HUDEP-2 (cell line): ENCODE data around the gene PDK1.
"Not testable (repeated sequence)": the region's sequence is repeated elsewhere in the genome, so short reads cannot be mapped to it uniquely, and the experiment has no call there.

Experiments
- DNase-seq, 76 experiments: peaks; one replicate each; lab custom pipeline; 2025; ENCODE audit not compliant: unreplicated experiment in 76 of 76; lab: John Stamatoyannopoulos, UW

The PDK1 gene

DNA sequence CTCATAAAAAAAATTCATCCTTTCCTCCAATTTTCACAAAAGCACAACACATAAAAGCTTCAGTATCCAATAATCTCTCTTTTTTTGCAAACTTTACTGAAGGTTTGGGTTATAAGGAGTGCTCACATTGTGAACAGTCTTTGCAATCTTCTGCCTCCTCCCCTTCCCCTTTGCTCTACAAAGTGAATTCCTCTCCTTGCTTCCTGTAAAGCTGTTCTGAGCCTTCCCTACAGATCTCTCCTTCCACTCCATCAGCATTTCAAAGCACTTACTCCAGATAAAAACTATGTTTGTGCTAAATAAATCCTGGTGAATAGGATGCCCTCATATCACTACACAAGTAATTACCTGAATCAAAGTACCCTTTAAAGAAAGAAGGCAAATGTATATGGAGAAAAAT, 4.6 kb upstream of the PDK1 start:
- no peak for DNase-seq

DNA sequence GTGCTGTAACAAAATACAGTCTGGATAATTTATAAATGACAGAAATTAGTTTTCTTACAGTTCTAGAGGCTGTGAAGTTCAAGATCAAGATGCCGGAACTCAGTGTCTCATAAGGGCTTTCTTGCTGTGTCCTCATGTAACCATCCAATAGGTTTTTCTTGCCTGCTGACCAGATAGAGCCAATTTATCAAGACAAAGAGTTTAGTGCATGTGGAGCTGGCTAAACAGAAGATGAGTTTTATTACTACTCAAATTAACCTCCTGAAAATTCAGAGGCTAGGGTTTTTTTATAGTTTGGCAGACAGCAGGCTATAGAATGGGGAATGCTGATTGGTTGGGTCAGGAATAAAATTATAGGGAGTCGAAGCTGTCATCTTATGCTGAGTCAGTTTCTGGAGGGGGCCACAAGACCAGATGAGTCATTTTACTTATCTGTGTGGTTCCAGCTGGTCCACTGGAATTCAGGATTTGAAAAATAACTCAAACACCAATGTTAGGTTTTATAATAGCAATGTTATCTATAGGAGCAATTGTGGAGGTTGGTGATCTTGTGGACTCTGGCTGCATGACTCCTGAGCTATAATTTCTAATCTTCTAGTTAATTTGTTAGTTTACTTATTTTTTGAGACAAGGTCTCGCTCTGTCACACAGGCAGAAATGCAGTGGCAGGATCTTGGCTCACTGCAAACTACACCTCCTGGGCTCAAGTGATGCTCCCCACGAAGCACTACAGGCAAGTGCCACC, 3.2 kb upstream of the PDK1 start:
- peak in 37 of 76 experiments; percentile 5 to 75 (median 35) for DNase-seq

DNA sequence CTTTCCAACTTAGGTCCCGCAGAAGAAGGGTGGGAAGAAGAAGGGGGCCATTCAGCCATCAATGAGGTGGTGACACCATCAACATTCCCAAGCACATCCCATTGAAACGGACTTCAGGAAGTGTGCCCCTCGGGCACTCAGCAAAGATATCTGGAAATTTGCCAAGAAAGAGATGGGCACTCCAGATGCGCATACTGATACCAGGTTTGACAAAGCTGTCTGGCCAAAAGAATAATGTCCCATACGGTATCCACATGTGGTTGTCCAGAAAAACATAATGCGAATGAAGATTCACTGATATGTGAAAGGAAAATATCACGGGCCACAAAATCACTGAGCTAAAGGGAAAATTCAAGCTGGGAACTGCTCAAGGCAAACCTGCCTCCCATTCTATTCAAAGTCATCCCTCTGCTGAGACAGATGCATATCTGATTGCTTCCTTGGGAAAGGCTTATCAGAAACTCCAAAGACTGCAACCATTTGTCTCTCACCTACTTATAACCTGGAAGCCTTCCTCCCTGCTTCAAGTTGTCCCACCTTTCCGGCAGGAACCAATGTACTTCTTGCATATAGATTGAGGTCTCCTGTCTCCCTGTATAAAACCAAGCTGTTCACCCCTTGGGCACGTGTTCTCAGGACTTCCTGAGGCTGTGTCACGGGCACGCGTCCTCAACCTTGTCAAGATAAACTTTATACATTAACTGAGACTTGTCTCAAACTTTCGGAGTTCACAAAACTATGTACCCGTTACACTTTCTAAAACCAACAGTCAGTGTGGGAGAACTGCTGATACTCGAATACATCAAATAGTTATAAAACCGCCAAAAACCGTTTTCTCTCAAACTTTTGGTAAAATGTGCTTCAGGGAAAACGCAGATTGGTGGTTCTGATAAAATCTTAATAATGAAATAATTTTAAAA, 1.3 kb upstream of the PDK1 start:
- peak in 3 of 76 experiments; percentile 1 to 23 (median 5) for DNase-seq

DNA sequence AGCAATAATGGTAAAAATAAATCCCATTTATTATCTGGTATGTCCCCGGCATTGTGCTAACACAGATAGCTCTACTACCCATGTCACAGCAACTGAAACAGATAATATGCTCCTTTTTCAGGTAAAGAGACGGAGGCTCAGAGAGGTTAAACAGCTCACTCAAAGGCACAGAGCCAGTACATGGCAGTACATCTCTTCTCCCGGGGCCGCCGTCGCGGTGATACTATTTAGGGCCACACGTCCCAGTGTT, 693 bp upstream of the PDK1 start:
- no peak for DNase-seq

DNA sequence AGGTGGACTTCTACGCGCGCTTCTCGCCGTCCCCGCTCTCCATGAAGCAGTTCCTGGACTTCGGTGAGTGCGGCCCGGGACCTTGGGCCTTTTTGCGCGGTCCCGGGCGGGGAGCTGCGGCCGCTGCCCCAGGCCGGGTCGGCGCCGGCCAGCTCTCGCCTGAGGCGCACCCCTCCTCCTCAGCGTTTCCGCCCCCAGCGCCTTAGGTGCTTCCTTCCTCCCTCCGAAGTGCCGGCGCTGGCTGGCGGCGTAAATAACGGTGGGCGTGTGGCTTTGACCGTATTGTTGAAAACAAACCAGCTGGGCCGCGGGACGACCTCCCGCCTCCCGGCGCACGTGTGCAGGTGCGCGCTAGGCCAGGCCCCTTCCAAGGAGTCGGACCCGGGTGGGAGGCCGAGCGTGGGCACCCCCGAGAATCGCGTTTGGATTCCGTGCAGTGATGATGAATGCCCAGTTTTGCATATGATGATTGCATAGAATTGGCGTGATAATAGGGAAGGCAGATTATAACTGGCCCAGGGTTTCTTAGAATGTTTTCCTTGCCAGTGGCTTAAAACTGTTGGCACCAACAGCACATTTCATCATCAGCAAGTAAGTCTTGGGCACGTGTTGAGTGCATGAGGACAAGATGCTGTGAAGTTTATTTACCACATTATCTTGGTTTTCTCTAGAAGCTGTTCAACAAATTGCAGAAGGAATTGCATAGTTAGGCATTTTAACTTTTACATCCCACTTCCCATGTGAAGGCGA, 569 bp downstream of the PDK1 start:
- peak in 67 of 76 experiments; percentile 4 to 64 (median 42) for DNase-seq

DNA sequence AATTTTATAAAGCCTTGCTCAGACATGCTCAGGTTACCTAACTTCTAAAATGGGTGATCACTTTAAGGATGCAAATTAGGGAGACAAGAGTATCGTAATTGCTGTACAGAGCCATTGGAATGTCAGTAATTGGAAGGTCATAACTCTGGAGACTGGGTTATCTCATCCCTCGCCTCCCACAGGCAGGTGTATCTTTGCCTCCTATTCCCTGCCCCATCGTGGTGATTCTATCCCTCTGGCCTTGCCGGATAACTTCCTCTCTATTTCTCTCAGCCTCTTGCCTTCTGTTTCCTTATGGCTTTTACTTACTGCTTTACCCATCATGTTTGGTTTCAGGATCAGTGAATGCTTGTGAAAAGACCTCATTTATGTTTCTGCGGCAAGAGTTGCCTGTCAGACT, 2.5 kb downstream of the PDK1 start:
- no peak for DNase-seq

DNA sequence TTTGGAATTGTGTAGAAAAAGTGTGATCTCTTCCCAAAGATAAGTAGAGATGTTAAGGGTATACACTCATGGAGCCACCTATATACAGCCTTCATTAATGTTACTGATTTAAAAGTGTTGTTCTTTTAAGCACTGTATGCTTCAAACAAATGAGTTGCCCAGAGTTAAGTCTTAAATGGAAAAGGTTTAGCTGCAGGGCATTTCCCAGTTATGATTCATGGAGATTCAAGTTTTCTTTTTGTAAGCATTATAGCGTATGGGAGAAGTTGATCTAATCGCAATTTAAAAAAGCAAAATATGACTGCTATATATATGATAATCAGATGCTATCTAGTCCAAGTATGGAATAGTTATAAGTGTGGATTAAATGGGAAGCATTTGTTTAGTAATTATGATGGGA, 4.8 kb downstream of the PDK1 start:
- DNase-seq = no peak

DNA sequence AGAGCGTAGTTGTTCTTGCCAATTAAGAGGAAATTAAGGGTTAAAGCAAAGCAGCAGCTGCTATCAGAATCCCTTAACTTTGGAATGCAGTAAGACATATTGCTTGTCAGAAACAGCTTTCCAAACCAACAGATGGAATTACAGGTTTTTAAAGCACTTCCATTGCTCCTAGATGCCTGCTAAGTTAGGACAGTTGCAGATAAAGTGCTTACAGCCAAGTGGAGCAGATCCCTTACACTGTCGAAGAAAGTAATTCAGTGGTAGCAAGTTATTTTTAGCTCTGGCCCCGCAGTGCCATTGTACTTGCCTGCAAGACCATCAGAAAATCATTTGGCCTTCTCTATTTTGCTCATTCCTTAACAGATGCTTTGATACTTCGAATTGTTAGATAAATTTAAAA, 5.4 kb downstream of the PDK1 start:
- DNase-seq = no peak

DNA sequence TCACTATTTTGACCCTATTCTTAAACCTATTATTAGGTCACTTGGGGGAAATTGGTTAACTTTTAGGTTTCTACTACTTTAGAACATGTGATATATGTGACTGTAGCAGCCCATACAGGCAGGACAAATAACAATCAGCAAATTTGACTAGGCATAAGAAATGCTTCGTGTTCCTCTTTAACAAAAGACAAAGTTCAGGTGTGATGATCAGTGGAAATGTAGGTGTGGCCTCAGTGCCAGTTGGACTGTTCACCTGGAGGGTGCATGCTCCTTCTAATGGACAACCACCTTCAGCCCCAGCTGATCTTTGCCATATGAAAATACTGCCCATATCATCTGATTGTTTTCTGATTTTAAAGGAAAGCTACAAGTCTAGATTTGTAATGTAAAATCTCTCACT, 6.4 kb downstream of the PDK1 start:
- no peak for DNase-seq

DNA sequence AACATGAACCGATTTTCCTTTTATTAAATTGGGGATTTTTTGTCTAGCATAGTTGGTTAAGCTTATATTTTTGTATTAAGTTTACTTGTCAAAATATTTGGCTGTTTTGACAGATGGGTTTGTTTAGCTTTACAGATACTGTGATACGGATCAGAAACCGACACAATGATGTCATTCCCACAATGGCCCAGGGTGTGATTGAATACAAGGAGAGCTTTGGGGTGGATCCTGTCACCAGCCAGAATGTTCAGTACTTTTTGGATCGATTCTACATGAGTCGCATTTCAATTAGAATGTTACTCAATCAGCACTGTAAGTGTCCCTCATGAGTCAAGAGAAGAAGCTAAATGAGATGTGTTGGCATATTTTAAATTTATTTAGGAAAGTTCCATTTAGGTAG, 8.5 kb downstream of the PDK1 start:
- DNase-seq = no peak

DNA sequence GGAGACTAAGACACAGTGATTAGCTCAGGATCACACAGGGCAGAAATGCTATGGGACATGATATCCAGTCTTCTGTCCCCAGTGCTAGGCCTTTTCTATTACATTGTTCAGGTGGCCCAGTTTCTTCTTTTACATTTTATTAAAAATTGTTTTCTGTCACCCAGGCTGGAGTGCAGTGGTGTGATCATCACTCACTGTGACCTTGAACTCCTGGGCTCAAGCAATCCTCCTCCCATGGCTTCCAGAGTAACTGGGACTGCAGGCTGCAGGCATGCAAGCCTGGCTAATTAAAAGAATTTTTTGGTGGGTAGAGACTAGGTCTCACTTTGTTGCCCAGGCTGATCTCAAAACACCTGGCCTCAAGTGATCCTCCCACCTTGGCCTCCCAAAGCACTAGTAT, 15.4 kb downstream of the PDK1 start:
- DNase-seq = no peak

DNA sequence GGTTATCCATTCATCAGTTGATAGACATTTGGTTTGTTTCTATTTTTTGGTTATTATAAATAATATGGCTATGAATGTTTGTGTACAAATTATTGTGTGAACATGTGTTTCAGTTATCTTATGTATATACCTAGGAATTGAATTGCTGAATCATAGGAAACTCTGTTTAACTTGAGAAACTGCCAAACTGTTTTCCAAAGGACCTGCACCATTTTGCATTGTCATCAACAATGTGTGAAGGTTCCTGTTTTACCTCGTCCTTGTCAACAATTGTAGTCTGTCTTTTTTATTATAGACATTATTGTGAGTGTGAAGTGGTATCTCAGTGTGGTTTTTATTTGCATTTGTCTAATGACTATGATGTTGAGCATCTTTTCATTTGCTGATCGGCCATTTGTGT, 17.1 kb downstream of the PDK1 start:
- no peak for DNase-seq

DNA sequence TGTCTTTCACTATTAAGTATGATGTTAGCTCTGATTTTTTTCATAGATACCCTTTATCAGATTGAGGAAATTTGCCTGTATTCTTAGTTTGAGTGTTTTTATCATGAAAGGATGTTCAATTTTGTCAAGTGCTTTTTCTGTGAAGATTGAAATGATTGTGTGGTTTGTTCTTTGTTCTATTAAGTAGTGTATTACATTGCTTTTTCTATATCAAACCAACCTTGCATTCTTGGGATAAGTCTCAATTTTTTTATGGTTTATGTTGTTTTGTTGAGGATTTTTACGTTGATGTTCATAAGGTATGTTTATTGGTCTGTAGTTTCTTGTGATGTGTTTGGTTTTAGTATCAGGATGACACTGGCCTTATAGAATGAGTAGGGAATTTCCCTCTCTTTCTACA, 19.1 kb downstream of the PDK1 start:
- DNase-seq = no peak

DNA sequence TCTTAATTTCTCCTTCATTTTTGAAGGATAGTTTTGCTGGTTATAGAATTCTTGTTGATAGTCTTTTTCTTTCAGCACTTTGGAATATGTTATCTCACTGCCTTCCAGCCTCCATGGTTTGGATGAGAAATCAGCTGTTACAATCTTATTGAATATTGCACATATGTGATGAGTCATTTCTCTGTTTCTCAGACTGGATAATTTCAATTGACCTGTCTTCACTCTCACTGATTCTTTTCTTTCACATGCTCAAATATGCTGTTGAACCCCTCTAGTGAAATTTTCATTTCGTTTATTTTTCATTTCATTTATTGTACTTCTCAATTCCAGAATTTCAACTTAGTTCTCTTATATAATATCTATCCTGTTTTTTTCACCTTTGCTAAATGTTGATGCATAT, 22.2 kb downstream of the PDK1 start:
- DNase-seq = no peak

DNA sequence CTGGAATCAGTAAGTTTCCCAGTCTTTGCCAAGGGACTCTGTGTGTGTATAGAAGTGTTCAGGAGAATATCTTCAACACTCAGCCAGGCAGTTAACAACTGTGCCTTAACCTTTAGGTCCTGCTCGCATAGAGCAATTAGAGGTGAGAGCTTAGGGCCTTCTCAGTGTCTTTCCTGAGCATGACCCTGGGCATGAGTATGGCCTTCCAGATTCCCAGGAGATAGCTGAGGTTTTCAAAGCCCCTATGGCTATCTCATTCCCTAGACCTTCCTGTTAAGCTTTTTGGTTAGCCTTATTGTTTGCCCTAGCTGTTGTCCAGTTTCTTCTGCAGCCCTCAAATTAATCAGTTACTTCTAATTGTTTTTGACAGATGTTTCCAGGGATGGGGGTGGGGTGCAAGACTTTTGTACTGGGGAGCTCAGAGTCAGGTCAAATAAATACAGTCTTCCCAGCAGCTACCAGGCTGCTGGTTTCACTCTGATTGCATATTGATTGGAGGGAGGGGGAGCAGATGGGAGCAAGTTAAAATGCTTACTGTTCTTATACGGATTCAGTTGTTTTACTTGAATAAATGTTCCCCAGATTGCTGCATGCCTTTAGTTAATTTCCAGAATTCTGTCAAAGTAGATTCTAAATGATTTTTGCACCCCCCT, 23.1 kb downstream of the PDK1 start:
- no peak for DNase-seq

DNA sequence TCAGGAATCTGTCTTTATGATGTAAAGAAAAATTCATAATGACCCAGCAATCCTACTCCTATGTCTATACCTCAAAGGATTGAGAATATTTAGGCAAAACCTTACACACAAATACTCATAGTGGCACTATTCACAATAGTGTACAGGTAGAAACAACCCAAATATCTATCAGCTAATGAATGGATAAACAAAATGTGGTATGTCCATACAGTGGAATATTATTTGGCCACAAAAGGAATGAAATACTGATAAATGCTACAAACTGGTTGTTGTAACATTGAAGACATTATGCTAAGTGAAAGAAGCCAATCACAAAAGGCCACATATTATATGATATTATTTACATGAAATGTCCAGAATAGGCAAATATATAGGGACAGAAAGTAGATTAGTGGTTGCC, 24.7 kb downstream of the PDK1 start:
- no peak for DNase-seq

DNA sequence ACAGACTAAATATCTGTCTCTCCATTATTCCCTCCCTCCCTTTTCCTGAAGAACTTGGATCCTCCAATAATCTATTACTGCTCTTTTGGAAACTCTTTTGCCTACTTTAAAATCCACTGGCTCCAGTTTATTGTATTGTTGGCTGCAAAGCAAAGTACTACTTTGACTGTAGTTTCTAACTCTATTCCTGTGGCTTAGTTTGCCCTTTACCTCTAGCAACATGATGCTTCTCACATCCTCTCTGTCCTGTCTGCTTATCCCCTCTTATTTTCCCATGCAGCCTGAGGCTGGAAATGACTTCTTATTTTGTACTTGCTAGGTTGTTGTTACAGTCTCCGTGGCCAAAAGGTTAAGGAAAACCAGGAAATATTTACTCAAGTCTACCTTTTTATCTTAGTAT, 26.8 kb downstream of the PDK1 start:
- DNase-seq = no peak

DNA sequence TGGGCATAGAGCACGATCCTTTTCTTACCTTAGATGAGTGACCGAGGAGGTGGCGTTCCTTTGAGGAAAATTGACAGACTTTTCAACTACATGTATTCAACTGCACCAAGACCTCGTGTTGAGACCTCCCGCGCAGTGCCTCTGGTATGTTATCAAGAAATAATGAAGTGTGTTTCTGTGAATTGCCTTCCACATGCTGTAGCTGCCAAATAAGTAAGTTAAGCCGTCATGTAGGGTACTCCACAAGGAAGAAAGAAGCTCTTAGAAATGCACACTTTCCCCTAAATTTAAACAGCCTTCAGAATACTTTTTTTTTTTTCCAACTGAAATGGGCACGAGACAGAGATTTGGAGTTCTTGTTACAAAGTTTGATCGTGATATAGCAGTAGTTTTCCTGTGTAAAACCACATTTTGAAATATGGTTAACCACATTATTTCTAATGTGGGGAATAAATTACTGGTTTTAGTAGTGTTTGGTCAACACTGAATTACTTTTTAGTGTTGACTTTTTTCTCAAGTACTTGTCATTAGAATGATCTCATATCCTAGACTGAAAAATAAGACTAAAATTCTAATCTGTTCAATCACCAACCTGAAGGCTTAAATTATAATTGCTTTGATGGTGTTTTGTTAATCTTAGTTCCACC, 30.5 kb downstream of the PDK1 start:
- DNase-seq = no peak

DNA sequence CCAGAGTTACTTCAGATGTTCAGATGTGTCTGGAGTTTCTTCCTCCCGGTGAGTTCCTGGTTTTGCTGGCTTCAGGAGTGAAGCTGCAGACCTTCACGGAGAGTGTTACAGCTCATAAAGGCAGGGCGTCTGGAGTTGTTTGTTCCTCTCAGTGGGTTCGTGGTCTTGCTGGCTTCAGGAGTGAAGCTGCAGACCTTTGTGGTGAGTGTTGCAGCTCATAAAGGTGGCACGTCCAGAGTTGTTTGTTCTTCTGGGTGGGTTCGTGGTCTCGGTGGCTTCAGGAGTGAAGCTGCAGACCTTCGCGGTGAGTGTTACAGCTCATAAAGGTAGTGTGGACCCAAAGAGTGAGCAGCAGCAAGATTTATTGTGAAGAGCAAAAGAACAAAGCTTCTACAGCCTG, 31.3 kb downstream of the PDK1 start:
- not testable (repeated sequence) for DNase-seq

DNA sequence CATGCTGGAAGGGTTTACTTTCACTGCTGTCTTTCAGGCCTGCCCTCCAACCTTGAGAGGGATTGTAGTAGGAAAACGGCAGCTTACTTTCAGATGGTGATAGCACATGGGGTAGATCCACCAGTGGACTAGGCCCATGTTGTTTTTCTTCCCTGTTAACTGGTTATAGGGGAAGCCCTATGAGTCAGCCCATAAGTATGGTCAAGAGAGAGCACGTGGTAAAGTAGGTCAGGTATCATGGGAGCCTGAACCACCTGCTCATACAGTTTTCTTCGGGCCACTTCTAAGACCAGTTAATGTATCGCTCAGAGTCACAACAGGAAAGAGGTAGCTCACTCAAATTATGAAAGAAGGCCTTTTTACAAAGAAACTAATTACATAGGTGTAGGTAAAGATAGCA, 33.0 kb downstream of the PDK1 start:
- DNase-seq = no peak

DNA sequence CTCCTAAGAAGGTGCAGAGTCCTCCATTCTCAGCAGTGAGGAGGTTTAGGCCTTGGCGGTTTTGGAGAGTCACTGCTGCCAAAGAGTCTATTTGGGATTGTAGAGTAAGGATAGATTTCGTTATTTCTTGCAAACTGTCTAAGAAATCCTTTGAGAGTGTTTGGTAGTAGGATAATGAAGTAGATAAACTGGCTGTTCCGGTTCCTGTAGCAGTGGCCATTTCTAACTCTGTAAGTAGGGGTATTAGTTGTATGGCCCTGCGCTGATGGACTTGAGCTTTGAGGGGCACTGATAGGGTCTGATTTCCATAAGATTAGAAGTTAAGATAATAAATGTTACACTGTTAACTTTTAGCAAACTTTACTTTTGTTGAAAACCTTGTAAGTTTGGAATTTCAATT, 35.5 kb downstream of the PDK1 start:
- DNase-seq = not testable (repeated sequence)
